Spleen (tissue), 7 donors: ENCODE measurements around the gene SPTLC3.

Experiments used
- CTCF ChIP-seq, 11 experiments: fragments of 200-600 bp in 7 of 11; fragments of 450-650 bp in 4 of 11; sonication (generic) in 4 of 11; IDR thresholded peaks in 8 of 11; conservative IDR thresholded peaks in 3 of 11; 1 replicate in 7 of 11; 2 replicates in 4 of 11; pipeline versions ENCODE4 v1.4.0 to v1.8.0; 2016 to 2021; ENCODE audit warnings: antibody characterized with exemption in 11 of 11, inconsistent platforms in 4 of 11, mild to moderate bottlenecking in 1 of 11
- POLR2A ChIP-seq, 3 donors: fragments of 450-650 bp; IDR thresholded peaks; one replicate each; pipeline ENCODE4 v1.5.1; 2017; ENCODE audit warnings: antibody characterized with exemption in 3 of 3, mild to moderate bottlenecking in 1 of 3
- POLR2AphosphoS5 ChIP-seq, 3 donors: sonication (generic); formaldehyde crosslinking; IDR thresholded peaks; one replicate each; pipeline ENCODE4 v1.5.1; 2017; ENCODE audit warnings: antibody characterized with exemption in 3 of 3
- donor health status: DM: no; HTN: no; CAD: no; lungs with moderate emphysema.
- donor health status: DM: no; HTN: no; CAD: no.
- donor health status: DM: no; HTN: no; CAD: no.

GRCh38 chr20:12966468-12967085, 42.2 kb upstream of the SPTLC3 start:
- TF ChIP-seq POLR2A (IDR thresholded peaks at IDR 0.05) (no peak), POLR2AphosphoS5 (IDR thresholded peaks at IDR 0.05) (no peak), CTCF (IDR thresholded peaks at IDR 0.05 in 8 of 11, conservative IDR thresholded peaks at IDR 0.05 in 3 of 11) (peak in 2 of 11 experiments; percentile 11 to 39)
